ENCODE measurements around the gene SEPTIN5. TPM values are rescaled to one million over a fixed set of nuclear protein-coding genes. Genes with fewer than 3 reads are reported as not detected.
A peak's percentile ranks its signal among the peaks of the same experiment; 100 is the strongest.

SEPTIN5 gene
- total and polyA plus RNA-seq, 9 of the 15 experiments (the other 6 are each of a cell fraction or from before 2014, with no cell fraction given), result 0.03 to 195 (median 119) TPM

DNA sequence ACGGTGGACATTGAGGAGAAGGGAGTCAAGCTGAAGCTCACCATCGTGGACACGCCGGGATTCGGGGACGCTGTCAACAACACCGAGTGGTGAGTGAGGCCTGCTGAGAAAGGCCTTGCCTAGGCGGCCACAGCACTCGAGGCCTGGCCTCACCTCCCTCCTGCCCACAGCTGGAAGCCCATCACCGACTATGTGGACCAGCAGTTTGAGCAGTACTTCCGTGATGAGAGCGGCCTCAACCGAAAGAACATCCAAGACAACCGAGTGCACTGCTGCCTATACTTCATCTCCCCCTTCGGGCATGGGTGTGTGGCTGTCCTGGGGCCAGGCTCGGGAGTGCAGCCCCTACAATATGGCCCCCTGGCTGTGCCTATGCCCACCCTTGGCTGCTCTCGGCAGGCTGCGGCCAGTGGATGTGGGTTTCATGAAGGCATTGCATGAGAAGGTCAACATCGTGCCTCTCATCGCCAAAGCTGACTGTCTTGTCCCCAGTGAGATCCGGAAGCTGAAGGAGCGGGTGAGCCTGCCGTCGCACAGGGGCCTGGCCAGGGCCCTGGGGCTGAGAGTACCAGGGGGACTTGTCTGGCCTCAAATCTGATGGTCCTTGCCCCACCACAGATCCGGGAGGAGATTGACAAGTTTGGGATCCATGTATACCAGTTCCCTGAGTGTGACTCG lies 6.0 kb downstream of the SEPTIN5 start:
- in situ Hi-C loops (cut with MboI) (loop anchor here (10.0 kb wide), 1 partner anchor 395 kb away; the partner anchor contains the start of genes RANBP1 and TRMT2A), intact Hi-C loops (cut with micrococcal nuclease) (loop anchor here (5.0 kb wide), 1 partner anchor 423 kb away; no protein-coding TSS in a partner anchor)
- 92% methylated on average over 26 of the region's 26 CpGs for whole genome bisulfite sequencing (ENCODE audit: insufficient coverage, low coverage, missing lambda C conversion rate)
- Histone ChIP-seq H3K4me1 (replicated peaks in 1 of 2; ENCODE audit: control insufficient read depth in 2 of 2, insufficient read depth in 2 of 2, low read length in 2 of 2) (peaks cover 61 to 100% of the 10 kb centered on the region in 2 experiments), H3K4me2 (ENCODE audit: insufficient read depth, low read length) (no peak overlapping the region), H3K9ac (ENCODE audit: insufficient read depth in 1 of 2, low read depth in 2 of 2, low read length in 2 of 2) (peak overlapping the region in 1 of 2 experiments; percentile 98; a peak in 2 of 4 replicates), H3K27me3 (ENCODE audit: control insufficient read depth in 2 of 2, insufficient read depth in 2 of 2, low read length in 2 of 2) (no peaks in the 10 kb centered on the region), H3K9me3 (replicated peaks; ENCODE audit: control insufficient read depth, insufficient read depth, low read depth, low read length) (0 out of 2 replicates have a peak, but pooled peaks cover 2% of the 10 kb centered on the region), H3K36me3 (ENCODE audit: control insufficient read depth, insufficient read depth, low read length) (peaks cover 40% of the 10 kb centered on the region), H3K9me1 (ENCODE audit: control insufficient read depth, insufficient read depth, low read length) (peaks cover 27% of the 10 kb centered on the region), H2AFZ (ENCODE audit: low read depth, low read length) (no peak overlapping the region), H3K79me2 (ENCODE audit: control insufficient read depth, insufficient read depth, low read length) (peaks cover 51% of the 10 kb centered on the region), H3K4me3 (no peak overlapping the region), H3K27ac (ENCODE audit: extremely low read depth, low read depth, low read length) (no peak overlapping the region; the same call in 2 of the 3 replicates), H4K20me1 (replicated peaks; ENCODE audit: control insufficient read depth, insufficient read depth, low read length) (peaks cover 42% of the 10 kb centered on the region)
- no peak for FAIRE-seq
- BruUV-seq (replicated peaks), result no TSS peak
- CTCF ChIA-PET (ENCODE audit: low intra/inter-chr PET ratio), result interaction anchor here (2.4 kb wide), 1 partner anchor 90 kb away, joined by 12 read pairs; no protein-coding TSS in a partner anchor
- ATAC-seq, result no peak
- no peak for DNase-seq (ENCODE audit: extremely low read depth in 1 of 4, low spot score in 3 of 4)
- POLR2A ChIA-PET, result interaction anchor here (0.5 to 2.7 kb wide), 28 partner anchors 10 to 1054 kb away, joined by 3 to 8 read pairs (median 4); partner anchors contain the start of gene SERPIND1
- TF ChIP-seq, protein P1, sequence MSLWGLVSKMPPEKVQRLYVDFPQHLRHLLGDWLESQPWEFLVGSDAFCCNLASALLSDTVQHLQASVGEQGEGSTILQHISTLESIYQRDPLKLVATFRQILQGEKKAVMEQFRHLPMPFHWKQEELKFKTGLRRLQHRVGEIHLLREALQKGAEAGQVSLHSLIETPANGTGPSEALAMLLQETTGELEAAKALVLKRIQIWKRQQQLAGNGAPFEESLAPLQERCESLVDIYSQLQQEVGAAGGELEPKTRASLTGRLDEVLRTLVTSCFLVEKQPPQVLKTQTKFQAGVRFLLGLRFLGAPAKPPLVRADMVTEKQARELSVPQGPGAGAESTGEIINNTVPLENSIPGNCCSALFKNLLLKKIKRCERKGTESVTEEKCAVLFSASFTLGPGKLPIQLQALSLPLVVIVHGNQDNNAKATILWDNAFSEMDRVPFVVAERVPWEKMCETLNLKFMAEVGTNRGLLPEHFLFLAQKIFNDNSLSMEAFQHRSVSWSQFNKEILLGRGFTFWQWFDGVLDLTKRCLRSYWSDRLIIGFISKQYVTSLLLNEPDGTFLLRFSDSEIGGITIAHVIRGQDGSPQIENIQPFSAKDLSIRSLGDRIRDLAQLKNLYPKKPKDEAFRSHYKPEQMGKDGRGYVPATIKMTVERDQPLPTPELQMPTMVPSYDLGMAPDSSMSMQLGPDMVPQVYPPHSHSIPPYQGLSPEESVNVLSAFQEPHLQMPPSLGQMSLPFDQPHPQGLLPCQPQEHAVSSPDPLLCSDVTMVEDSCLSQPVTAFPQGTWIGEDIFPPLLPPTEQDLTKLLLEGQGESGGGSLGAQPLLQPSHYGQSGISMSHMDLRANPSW (CRISPR knock-in tag; IDR thresholded peaks at IDR 0.05), result peak; percentile 22; the same call in 1 of the 2 replicates
- TF ChIP-seq, protein P2, sequence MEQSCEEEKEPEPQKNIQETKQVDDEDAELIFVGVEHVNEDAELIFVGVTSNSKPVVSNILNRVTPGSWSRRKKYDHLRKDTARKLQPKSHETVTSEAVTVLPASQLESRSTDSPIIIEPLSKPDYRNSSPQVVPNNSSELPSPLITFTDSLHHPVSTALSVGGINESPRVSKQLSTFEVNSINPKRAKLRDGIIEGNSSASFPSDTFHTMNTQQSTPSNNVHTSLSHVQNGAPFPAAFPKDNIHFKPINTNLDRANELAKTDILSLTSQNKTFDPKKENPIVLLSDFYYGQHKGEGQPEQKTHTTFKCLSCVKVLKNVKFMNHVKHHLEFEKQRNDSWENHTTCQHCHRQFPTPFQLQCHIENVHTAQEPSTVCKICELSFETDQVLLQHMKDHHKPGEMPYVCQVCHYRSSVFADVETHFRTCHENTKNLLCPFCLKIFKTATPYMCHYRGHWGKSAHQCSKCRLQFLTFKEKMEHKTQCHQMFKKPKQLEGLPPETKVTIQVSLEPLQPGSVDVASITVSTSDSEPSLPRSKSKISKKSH (CRISPR knock-in tag; IDR thresholded peaks at IDR 0.05), result no peak
- TF ChIP-seq BCL6 (CRISPR knock-in tag; IDR thresholded peaks at IDR 0.05), result no peak
- 0 out of 2 replicates have a peak, but pooled peaks have one; percentile 8 for TF ChIP-seq SMC3 (conservative IDR thresholded peaks at IDR 0.05; ENCODE audit: insufficient read depth, low read depth, low read length)
- peak; percentile 10 for TF ChIP-seq KDM5B (IDR thresholded peaks at IDR 0.05; ENCODE audit: insufficient replicate concordance, low read depth, low read length)
- TF ChIP-seq ATF1 (CRISPR knock-in tag; IDR thresholded peaks at IDR 0.05), result no peak
- no peak for TF ChIP-seq ATF1 (tag; IDR thresholded peaks at IDR 0.05)
- TF ChIP-seq CHD4 (IDR thresholded peaks at IDR 0.05; ENCODE audit: insufficient read depth, insufficient replicate concordance, low read depth, low read length, poor library complexity, severe bottlenecking), result peak; percentile 23
- 0 out of 2 replicates have a peak, but pooled peaks have one; percentile 27 for TF ChIP-seq ARID2 (IDR thresholded peaks at IDR 0.05)
- TF ChIP-seq SIX5 (IDR thresholded peaks at IDR 0.05; ENCODE audit: borderline replicate concordance in 1 of 2, insufficient read depth in 1 of 2, low read depth in 1 of 2, low read length in 2 of 2), result peak in 1 of 2 experiments; percentile 8; a peak in 2 of 4 replicates
- TF ChIP-seq SUPT5H (IDR thresholded peaks at IDR 0.05), result 0 out of 2 replicates have a peak, but pooled peaks have one; percentile 14
- TF ChIP-seq HDAC6 (IDR thresholded peaks at IDR 0.05; ENCODE audit: low read depth, low read length), result 0 out of 2 replicates have a peak, but pooled peaks have one; percentile 26
- TF ChIP-seq, protein P3, sequence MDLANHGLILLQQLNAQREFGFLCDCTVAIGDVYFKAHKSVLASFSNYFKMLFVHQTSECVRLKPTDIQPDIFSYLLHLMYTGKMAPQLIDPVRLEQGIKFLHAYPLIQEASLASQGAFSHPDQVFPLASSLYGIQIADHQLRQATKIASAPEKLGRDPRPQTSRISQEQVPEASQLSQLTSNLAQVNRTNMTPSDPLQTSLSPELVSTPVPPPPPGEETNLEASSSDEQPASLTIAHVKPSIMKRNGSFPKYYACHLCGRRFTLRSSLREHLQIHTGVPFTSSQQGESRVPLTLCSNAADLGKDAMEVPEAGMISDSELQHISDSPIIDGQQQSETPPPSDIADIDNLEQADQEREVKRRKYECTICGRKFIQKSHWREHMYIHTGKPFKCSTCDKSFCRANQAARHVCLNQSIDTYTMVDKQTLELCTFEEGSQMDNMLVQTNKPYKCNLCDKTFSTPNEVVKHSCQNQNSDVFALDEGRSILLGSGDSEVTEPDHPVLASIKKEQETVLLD (IDR thresholded peaks at IDR 0.05), result peak; percentile 43; the same call in 1 of the 2 replicates
- TF ChIP-seq TAF7 (tag; IDR thresholded peaks at IDR 0.05), result 0 out of 2 replicates have a peak, but pooled peaks have one; percentile 30
